Measurements from ENCODE around the gene INAFM1. TPM values are rescaled to one million over a fixed set of nuclear protein-coding genes. Genes with fewer than 3 reads are reported as not detected.

The INAFM1 gene
- total RNA-seq (2022; extraction: Qiagen RNA extraction): 3.6 to 11.0 TPM (median 10.2 TPM) in 5 replicates

GRCh38 chr19:47274071-47274890 lies at the start of gene INAFM1:
Gene INAFM1, plus strand, starts transcription at chr19:47274885. Its CDS starts 35 bp downstream, at chr19:47274920.

GRCh38 chr19:47230921-47231214 lies 43.8 kb upstream of the INAFM1 start, which contains the start of gene BBC3:
Gene BBC3, minus strand, starts transcription at chr19:47231199. Its CDS starts 2,768 bp downstream, at chr19:47228431.

GRCh38 chr19:47255879-47256692 lies 18.6 kb upstream of the INAFM1 start, which contains the start of gene CCDC9:
Gene CCDC9, plus strand, starts transcription at chr19:47256525. Its CDS starts 1,876 bp downstream, at chr19:47258401.

GRCh38 chr19:47309608-47310007 lies 34.9 kb downstream of the INAFM1 start, which contains the start of gene C5AR1:
Gene C5AR1, plus strand, starts transcription at chr19:47309861. Its CDS starts 35 bp downstream, at chr19:47309896.

Other genes starting within 250 kb of the INAFM1 start
- gene TMEM160, start 226.3 kb upstream of the INAFM1 start, total RNA-seq (2022; extraction: Qiagen RNA extraction): 26.4 to 80.9 TPM (median 77.6 TPM) in 5 replicates
- gene ZC3H4, start 161.1 kb upstream of the INAFM1 start, total RNA-seq (2022; extraction: Qiagen RNA extraction): 20.1 to 27.0 TPM (median 21.0 TPM) in 5 replicates
- gene SAE1, start 144.1 kb upstream of the INAFM1 start, total RNA-seq (2022; extraction: Qiagen RNA extraction): 197 to 260 TPM (median 209 TPM) in 5 replicates
- gene BBC3, start 43.7 kb upstream of the INAFM1 start, total RNA-seq (2022; extraction: Qiagen RNA extraction): 16.3 to 29.6 TPM (median 27.1 TPM) in 5 replicates
- gene CCDC9, start 18.4 kb upstream of the INAFM1 start, total RNA-seq (2022; extraction: Qiagen RNA extraction): 21.7 to 26.3 TPM (median 23.8 TPM) in 5 replicates
- gene C5AR1, start 35.0 kb downstream of the INAFM1 start, total RNA-seq (2022; extraction: Qiagen RNA extraction): 1.5 to 2.8 TPM (median 2.1 TPM) in 5 replicates
- 8.7 to 15.7 TPM (median 10.6 TPM) in 5 replicates for gene C5AR2, start 57.3 kb downstream of the INAFM1 start, total RNA-seq (2022; extraction: Qiagen RNA extraction)
- gene DHX34, start 74.4 kb downstream of the INAFM1 start, total RNA-seq (2022; extraction: Qiagen RNA extraction): 31.8 to 37.2 TPM (median 35.8 TPM) in 5 replicates
- 32.7 to 43.0 TPM (median 37.1 TPM) in 5 replicates for gene MEIS3, start 144.6 kb downstream of the INAFM1 start, total RNA-seq (2022; extraction: Qiagen RNA extraction)
- 0.16 to 0.23 TPM (median 0.22 TPM) in 5 replicates for gene SLC8A2, start 197.0 kb downstream of the INAFM1 start, total RNA-seq (2022; extraction: Qiagen RNA extraction)
- gene KPTN, start 209.3 kb downstream of the INAFM1 start, total RNA-seq (2022; extraction: Qiagen RNA extraction): 18.3 to 22.2 TPM (median 19.4 TPM) in 5 replicates
- 85.8 to 107 TPM (median 96.6 TPM) in 5 replicates for gene NAPA, start 240.2 kb downstream of the INAFM1 start, total RNA-seq (2022; extraction: Qiagen RNA extraction)